ENCODE data around the gene C3orf33. TPM values are rescaled to one million over a fixed set of nuclear protein-coding genes. Genes with fewer than 3 reads are reported as not detected.

C3orf33 gene, protein sequence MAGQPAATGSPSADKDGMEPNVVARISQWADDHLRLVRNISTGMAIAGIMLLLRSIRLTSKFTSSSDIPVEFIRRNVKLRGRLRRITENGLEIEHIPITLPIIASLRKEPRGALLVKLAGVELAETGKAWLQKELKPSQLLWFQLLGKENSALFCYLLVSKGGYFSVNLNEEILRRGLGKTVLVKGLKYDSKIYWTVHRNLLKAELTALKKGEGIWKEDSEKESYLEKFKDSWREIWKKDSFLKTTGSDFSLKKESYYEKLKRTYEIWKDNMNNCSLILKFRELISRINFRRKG
- 1.2 and 2.0 TPM in 2 replicates for total RNA-seq

DNA sequence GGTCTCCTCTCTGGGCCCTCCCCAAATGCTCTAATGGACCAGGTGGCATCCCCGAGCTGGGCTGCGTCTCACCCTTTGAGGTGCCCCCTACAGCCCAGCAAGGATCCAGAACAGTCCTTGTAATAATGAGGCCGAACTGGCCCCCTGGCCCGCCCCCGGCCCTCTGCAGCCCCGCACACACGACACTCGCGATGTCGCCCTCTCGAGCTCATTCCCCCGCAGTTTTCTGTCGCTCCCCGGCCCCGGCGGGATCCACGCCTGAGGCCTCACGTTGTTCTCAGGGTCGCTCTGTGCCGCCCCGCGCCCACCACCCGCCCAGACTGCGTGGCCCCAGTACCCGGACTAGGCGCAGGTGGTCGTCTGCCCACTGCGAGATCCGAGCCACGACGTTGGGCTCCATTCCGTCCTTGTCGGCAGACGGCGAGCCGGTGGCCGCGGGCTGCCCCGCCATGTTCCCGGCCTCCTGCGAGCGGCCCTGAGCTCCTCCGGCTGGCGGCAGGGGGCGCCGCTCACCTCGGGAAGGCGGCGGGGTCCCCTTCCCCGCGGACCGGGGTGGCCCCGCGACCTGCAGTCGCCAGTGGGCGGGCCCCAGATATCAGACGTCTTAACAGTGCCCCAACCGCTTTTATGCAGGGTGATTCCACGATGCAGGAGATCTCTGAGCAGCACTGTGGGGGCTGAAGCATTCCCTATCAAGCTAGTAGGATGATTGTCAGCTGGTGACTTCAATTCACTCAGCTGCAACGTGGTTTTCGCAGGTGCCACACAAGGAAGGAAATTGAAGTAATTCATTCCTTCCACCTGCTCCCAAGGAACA lies at the start of gene C3orf33:
Gene C3orf33, minus strand, starts transcription at position 477 of the 817 bp plus-strand sequence. Its CDS starts 26 bp downstream, at position 451.

DNA sequence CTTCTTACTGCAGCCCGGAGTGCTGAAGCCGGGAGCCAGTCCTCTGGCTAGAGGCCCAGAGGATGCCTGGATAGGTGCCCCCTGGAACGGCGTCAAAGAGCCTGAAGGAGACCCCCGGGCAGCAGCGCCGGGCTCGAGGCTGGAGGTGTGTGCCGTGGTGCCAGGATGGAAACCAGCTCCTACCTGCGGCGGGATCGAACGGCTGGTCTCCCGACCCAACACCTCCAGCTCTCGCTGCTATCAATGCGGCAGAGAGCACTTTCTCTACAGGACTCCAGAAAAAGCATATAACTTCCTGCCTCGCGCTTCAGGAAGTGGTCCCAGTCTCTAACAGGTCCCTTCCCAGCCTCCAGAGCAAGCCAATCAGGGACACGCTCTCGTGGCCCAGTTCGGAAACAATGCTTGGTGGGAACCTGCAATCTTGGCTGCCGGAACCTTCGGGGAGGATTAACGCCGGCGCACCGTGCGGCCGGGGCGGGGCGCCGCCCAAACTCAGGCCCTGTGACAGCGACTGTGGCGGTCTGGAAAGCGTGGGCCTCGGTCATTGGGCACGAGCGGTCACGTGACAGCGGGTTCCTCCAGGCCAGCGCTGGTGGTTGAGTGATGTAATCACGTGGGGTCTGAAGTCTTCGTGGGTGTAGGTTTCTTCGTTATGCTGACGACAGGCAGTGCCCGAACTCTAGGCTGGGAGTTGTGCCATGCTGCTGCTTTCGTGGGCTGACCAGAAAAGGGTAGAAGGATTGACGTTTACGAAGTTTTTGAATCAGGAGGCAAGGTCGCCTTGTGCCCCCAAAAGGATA lies 48.3 kb upstream of the C3orf33 start, which contains the start of gene SLC33A1:
Gene SLC33A1, minus strand, starts transcription at position 287 of the 800 bp plus-strand sequence. CDS start 430 bp downstream, outside the sequence.

DNA sequence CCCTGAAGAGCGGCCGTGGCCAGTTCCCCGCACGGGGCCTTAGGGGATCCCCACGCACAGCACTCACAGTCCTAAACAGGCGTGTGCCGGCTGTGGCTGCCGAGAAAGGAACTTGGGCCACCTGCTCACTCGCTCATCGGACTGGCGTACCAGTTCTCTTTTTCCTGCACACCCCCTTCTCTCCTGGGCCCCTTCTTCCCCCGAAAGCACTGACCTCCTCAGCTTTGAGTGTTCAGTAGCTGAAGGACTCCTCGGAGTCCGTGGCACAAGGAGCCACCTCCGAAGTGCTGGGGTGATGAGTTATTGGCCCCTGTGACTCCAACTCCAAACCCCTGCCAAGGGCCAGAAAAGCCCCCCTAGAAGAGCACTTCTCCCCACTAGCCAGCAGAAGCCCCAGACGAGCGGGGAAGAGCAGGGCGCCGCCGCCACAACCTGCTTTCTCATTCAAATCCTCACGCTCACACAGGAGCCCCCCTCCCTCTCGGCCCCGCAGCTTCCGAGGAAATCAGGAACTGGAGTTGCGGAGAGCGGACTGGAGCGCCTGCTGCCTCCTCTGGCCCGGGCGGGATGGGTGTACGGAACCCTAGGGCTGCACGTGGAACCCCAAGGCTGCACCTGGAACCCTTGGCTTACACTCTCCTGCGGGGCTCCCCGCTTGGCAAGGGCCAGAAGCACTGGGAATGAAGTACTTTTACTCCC lies 61.3 kb downstream of the C3orf33 start, which contains the start of gene PLCH1:
Gene PLCH1, minus strand, starts transcription at position 446 of the 699 bp plus-strand sequence. CDS start 40,847 bp downstream, outside the sequence.

Other genes starting within 250 kb of the C3orf33 start
- 0.30 TPM in 1 of 2 replicates, not detected in the other for gene PLCH1, start 61.2 kb downstream of the C3orf33 start, total RNA-seq
- 19.6 and 19.7 TPM in 2 replicates for gene SLC33A1, start 48.1 kb upstream of the C3orf33 start, total RNA-seq
- 49.9 and 50.6 TPM in 2 replicates for gene GMPS, start 64.4 kb upstream of the C3orf33 start, total RNA-seq